ENCODE results near the gene SNTB2. TPM values are rescaled to one million over a fixed set of nuclear protein-coding genes. Genes with fewer than 3 reads are reported as not detected.

Gene SNTB2
- total RNA-seq, 1 experiment from 2014 or later, result 20.2 TPM

- no peaks in the 10 kb centered on the region for H3K4me1 ChIP-seq (ENCODE audit: insufficient read depth, low read length)
- H2BK20ac ChIP-seq (ENCODE audit: low read depth, low read length, poor library complexity, severe bottlenecking), result no peak overlapping the region
- no peak overlapping the region for H2AFZ ChIP-seq (ENCODE audit: low read length)
- H2BK120ac ChIP-seq (ENCODE audit: low read depth, low read length, poor library complexity, severe bottlenecking), result no peak overlapping the region
- H2AK5ac ChIP-seq (ENCODE audit: insufficient read length, low read length), result no peak overlapping the region
- H2BK5ac ChIP-seq (ENCODE audit: insufficient read length, low read length), result no peak overlapping the region
- no peak overlapping the region for H3K27ac ChIP-seq (ENCODE audit: insufficient read length, low read depth, low read length)
- H4K8ac ChIP-seq (replicated peaks; ENCODE audit: insufficient read length, low read depth, low read length), result no peak overlapping the region
- TF ChIP-seq, protein P1, sequence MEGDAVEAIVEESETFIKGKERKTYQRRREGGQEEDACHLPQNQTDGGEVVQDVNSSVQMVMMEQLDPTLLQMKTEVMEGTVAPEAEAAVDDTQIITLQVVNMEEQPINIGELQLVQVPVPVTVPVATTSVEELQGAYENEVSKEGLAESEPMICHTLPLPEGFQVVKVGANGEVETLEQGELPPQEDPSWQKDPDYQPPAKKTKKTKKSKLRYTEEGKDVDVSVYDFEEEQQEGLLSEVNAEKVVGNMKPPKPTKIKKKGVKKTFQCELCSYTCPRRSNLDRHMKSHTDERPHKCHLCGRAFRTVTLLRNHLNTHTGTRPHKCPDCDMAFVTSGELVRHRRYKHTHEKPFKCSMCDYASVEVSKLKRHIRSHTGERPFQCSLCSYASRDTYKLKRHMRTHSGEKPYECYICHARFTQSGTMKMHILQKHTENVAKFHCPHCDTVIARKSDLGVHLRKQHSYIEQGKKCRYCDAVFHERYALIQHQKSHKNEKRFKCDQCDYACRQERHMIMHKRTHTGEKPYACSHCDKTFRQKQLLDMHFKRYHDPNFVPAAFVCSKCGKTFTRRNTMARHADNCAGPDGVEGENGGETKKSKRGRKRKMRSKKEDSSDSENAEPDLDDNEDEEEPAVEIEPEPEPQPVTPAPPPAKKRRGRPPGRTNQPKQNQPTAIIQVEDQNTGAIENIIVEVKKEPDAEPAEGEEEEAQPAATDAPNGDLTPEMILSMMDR (conservative IDR thresholded peaks at IDR 0.05), result no peak
- H3K79me1 ChIP-seq (ENCODE audit: insufficient read depth, low read depth, low read length, poor library complexity, severe bottlenecking), result no peaks in the 10 kb centered on the region
- no peak overlapping the region for H3K14ac ChIP-seq (ENCODE audit: insufficient read depth, low read length)
- Mint-ChIP-seq H3K9me3 (no peaks in the 10 kb centered on the region), H3K27me3 (ENCODE audit: low read depth) (no peaks in the 10 kb centered on the region), H3K36me3 (ENCODE audit: insufficient read depth in 1 of 3, low read depth in 3 of 3) (peaks cover 0 to 10% (median 7%) of the 10 kb centered on the region in 3 experiments; a peak in 5 of 7 replicates), H3K4me1 (no peaks in the 10 kb centered on the region), H3K27ac (no peak overlapping the region), H3K4me3 (no peak overlapping the region)
- H3K4ac ChIP-seq (ENCODE audit: low read depth, low read length), result no peak overlapping the region
- no peak overlapping the region for H2BK12ac ChIP-seq (ENCODE audit: insufficient read length, low read depth, low read length)
- no peak overlapping the region for H4K5ac ChIP-seq (ENCODE audit: insufficient read length, low read depth, low read length)
- no peak overlapping the region for H3K18ac ChIP-seq (ENCODE audit: insufficient read length, low read depth, low read length)
- WGBS (ENCODE audit: extremely low coverage, insufficient read length, low lambda C conversion rate), result no CpG with 5 or more reads among the region's 4 CpGs
- no peak overlapping the region for H2BK15ac ChIP-seq (ENCODE audit: low read depth, low read length)
- no peaks in the 10 kb centered on the region for H3K23me2 ChIP-seq (ENCODE audit: insufficient read length, low read depth, low read length, poor library complexity, severe bottlenecking)
- H3K27me3 ChIP-seq (ENCODE audit: insufficient read depth, low read length), result no peaks in the 10 kb centered on the region
- no peak overlapping the region for H3T11ph ChIP-seq (ENCODE audit: low read length)
- H3K9me3 ChIP-seq (ENCODE audit: control insufficient read depth, low read depth, low read length), result no peaks in the 10 kb centered on the region
- H3K4me2 ChIP-seq (ENCODE audit: insufficient read depth, insufficient read length, low read length), result no peak overlapping the region
- H4K20me1 ChIP-seq (ENCODE audit: control insufficient read depth, insufficient read depth, insufficient read length), result no peaks in the 10 kb centered on the region
- no peak overlapping the region for H3K9ac ChIP-seq (ENCODE audit: extremely low read depth, insufficient read length, low read length)
- H3K56ac ChIP-seq (ENCODE audit: insufficient read length, low read depth, low read length), result no peak overlapping the region
- DNase-seq, result no peak
- H3K23ac ChIP-seq (ENCODE audit: insufficient read length, low read depth, low read length), result no peak overlapping the region
- H3K79me2 ChIP-seq (ENCODE audit: insufficient read depth, low read length), result no peaks in the 10 kb centered on the region
- no peak overlapping the region for H4K91ac ChIP-seq (ENCODE audit: insufficient read length, low read depth, low read length)
Observed at GRCh38 chr16:69283851-69284250, 96.9 kb downstream of the SNTB2 start.
